Prostate gland (tissue), 2 donors: ENCODE results near the gene INPP4B.

Experiments used
- CTCF ChIP-seq, 4 experiments: fragments of 200-600 bp in 2 of 4; fragments of 450-650 bp in 2 of 4; sonication (generic) in 2 of 4; IDR thresholded peaks; 1 replicate in 3 of 4; 2 replicates in 1 of 4; pipeline ENCODE4 v1.5.1; 2016 to 2019; ENCODE audit warnings: antibody characterized with exemption in 4 of 4, mild to moderate bottlenecking in 2 of 4, moderate library complexity in 2 of 4
- POLR2A ChIP-seq: fragments of 450-650 bp; IDR thresholded peaks from one replicate; pipeline ENCODE4 v1.6.1; 2016; ENCODE audit warnings: antibody characterized with exemption, mild to moderate bottlenecking

- TF ChIP-seq CTCF (IDR thresholded peaks at IDR 0.05), result no peak
- no peak for TF ChIP-seq POLR2A
Observed at GRCh38 chr4:142316913-142317312, 529.2 kb downstream of the INPP4B start.
